SK-N-SH treated with all-trans-retinoic acid at 6 μM for 48 hours (cell line): ENCODE data around the gene C10orf105.

ENCODE experiments used
- ATAC-seq: fragments of 200-7000 bp; cut with Tn5 transposase; 3 replicates; pipeline ENCODE4 v1.9.1; 2020; ENCODE audit warnings: mild to moderate bottlenecking, moderate library complexity
- ARNTL ChIP-seq: fragments of 450-650 bp; formaldehyde crosslinking; IDR thresholded peaks from 2 replicates; pipeline ENCODE4 v1.5.0; 2020; ENCODE audit warnings: low read depth, mild to moderate bottlenecking, moderate library complexity, borderline replicate concordance
- BACH2 ChIP-seq: fragments of 250-450 bp; sonication (Bioruptor Pico); IDR thresholded peaks from 2 replicates; pipeline ENCODE4 v1.9.0; 2021; ENCODE audit warnings: mild to moderate bottlenecking, borderline replicate concordance
- CSDC2 ChIP-seq: fragments of 250-450 bp; sonication (Bioruptor Pico); IDR thresholded peaks from 2 replicates; pipeline ENCODE4 v1.5.0; 2020; ENCODE audit warnings: mild to moderate bottlenecking, moderate library complexity
- ESRRG ChIP-seq: fragments of 250-450 bp; sonication (Bioruptor Pico); IDR thresholded peaks from 2 replicates; pipeline ENCODE4 v1.6.1; 2021; ENCODE audit warnings: mild to moderate bottlenecking
- GLIS3 ChIP-seq: fragments of 250-450 bp; sonication (Bioruptor Pico); IDR thresholded peaks from 2 replicates; pipeline ENCODE4 v1.5.0; 2020; ENCODE audit warnings: mild to moderate bottlenecking, moderate library complexity
- ISL1 ChIP-seq: fragments of 250-450 bp; sonication (Bioruptor Pico); IDR thresholded peaks from 2 replicates; pipeline ENCODE4 v2.1.2; 2022; ENCODE audit warnings: mild to moderate bottlenecking, moderate library complexity
- OSR1 ChIP-seq: fragments of 250-450 bp; sonication (Bioruptor Pico); IDR thresholded peaks from 2 replicates; pipeline ENCODE4 v1.8.0; 2022; ENCODE audit warnings: moderate library complexity, mild to moderate bottlenecking, inconsistent platforms
- PPARA ChIP-seq: fragments of 250-450 bp; sonication (Bioruptor Pico); IDR thresholded peaks from 2 replicates; pipeline ENCODE4 v1.5.0; 2020; ENCODE audit warnings: mild to moderate bottlenecking, borderline replicate concordance
- RARB ChIP-seq: fragments of 250-450 bp; sonication (Bioruptor Pico); IDR thresholded peaks from 2 replicates; pipeline ENCODE4 v1.8.0; 2021; ENCODE audit warnings: mild to moderate bottlenecking, moderate library complexity
- SNAI2 ChIP-seq: fragments of 250-450 bp; sonication (Bioruptor Pico); IDR thresholded peaks from 2 replicates; pipeline ENCODE4 v1.5.0; 2020; ENCODE audit warnings: mild to moderate bottlenecking, moderate library complexity
- TCF4 ChIP-seq: fragments of 250-450 bp; sonication (Bioruptor Pico); IDR thresholded peaks from 2 replicates; pipeline ENCODE4 v1.8.0; 2021; ENCODE audit warnings: mild to moderate bottlenecking, moderate library complexity, borderline replicate concordance
- TOX ChIP-seq: fragments of 250-450 bp; sonication (Bioruptor Pico); IDR thresholded peaks from 2 replicates; pipeline ENCODE4 v1.8.0; 2021; ENCODE audit warnings: mild to moderate bottlenecking, moderate library complexity, borderline replicate concordance
- ZC3H10 ChIP-seq: fragments of 250-450 bp; sonication (Bioruptor Pico); IDR thresholded peaks from 2 replicates; pipeline ENCODE4 v1.5.1; 2021; ENCODE audit warnings: mild to moderate bottlenecking, moderate library complexity
- ZFP3 ChIP-seq: fragments of 250-450 bp; sonication (Bioruptor Pico); IDR thresholded peaks from 2 replicates; pipeline ENCODE4 v1.5.0; 2020; ENCODE audit warnings: mild to moderate bottlenecking, moderate library complexity
- ZFP30 ChIP-seq: fragments of 450-650 bp; formaldehyde crosslinking; IDR thresholded peaks from 2 replicates; pipeline ENCODE4 v1.5.0; 2022; ENCODE audit warnings: mild to moderate bottlenecking, moderate library complexity
- ZNF565 ChIP-seq: fragments of 450-650 bp; formaldehyde crosslinking; conservative IDR thresholded peaks from 2 replicates; pipeline ENCODE4 v1.5.0; 2020; ENCODE audit warnings: low read depth, mild to moderate bottlenecking, moderate library complexity
- ZNF70 ChIP-seq: fragments of 450-650 bp; formaldehyde crosslinking; IDR thresholded peaks from 2 replicates; pipeline ENCODE4 v1.5.0; 2020; ENCODE audit warnings: mild to moderate bottlenecking, moderate library complexity
- ZNF8 ChIP-seq: fragments of 450-650 bp; formaldehyde crosslinking; IDR thresholded peaks from 2 replicates; pipeline ENCODE4 v1.5.0; 2020; ENCODE audit warnings: mild to moderate bottlenecking, moderate library complexity
- TF ChIP-seq, protein P1 (sequence below): fragments of 250-450 bp; sonication (Bioruptor Pico); IDR thresholded peaks from 2 replicates; pipeline ENCODE4 v1.8.0; 2020; ENCODE audit warnings: mild to moderate bottlenecking, moderate library complexity, borderline replicate concordance
- TF ChIP-seq, protein P2 (sequence below): fragments of 250-450 bp; sonication (Bioruptor Pico); IDR thresholded peaks from 2 replicates; pipeline ENCODE4 v1.5.1; 2020; ENCODE audit warnings: low read depth, mild to moderate bottlenecking, moderate library complexity
- TF ChIP-seq, protein P3 (sequence below): fragments of 250-450 bp; sonication (Bioruptor Pico); IDR thresholded peaks from 2 replicates; pipeline ENCODE4 v1.5.0; 2020; ENCODE audit warnings: mild to moderate bottlenecking, moderate library complexity
- TF ChIP-seq, protein P4 (sequence below): fragments of 250-450 bp; sonication (Bioruptor Pico); IDR thresholded peaks from 2 replicates; pipeline ENCODE4 v1.5.1; 2021; ENCODE audit warnings: mild to moderate bottlenecking, moderate library complexity

C10orf105 gene

DNA sequence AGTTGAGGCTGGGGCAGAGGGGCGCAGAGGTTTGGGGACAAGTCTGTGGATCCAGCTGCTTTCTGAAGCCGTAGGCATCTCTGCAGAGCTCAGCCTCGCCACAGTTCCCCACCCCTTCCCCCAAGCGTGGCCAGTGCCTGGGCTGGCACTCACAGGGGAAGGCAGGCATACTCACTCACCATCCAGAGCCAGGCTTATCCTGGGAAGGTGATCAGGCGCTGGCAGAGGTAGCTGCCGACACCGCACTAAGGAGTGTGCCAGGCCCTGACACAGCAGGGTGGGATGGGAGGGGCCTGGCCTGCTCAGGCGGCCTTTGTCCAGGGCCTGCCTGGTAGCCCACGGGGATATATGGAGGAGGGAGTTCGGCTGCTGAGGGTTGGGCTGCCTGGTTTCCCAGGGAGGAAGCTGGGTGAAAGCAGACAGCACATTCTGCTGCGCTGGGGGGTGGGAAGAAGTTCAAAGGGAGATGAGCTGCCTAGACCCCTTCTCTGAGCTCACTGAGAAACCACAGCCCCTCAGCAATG is 37.9 kb upstream of the C10orf105 start (continued):
- TF ChIP-seq, protein P1, sequence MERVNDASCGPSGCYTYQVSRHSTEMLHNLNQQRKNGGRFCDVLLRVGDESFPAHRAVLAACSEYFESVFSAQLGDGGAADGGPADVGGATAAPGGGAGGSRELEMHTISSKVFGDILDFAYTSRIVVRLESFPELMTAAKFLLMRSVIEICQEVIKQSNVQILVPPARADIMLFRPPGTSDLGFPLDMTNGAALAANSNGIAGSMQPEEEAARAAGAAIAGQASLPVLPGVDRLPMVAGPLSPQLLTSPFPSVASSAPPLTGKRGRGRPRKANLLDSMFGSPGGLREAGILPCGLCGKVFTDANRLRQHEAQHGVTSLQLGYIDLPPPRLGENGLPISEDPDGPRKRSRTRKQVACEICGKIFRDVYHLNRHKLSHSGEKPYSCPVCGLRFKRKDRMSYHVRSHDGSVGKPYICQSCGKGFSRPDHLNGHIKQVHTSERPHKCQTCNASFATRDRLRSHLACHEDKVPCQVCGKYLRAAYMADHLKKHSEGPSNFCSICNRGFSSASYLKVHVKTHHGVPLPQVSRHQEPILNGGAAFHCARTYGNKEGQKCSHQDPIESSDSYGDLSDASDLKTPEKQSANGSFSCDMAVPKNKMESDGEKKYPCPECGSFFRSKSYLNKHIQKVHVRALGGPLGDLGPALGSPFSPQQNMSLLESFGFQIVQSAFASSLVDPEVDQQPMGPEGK, result no peak
- TF ChIP-seq OSR1 (no peak), ZNF565 (no peak), ZFP3 (CRISPR knock-in tag) (no peak)

DNA sequence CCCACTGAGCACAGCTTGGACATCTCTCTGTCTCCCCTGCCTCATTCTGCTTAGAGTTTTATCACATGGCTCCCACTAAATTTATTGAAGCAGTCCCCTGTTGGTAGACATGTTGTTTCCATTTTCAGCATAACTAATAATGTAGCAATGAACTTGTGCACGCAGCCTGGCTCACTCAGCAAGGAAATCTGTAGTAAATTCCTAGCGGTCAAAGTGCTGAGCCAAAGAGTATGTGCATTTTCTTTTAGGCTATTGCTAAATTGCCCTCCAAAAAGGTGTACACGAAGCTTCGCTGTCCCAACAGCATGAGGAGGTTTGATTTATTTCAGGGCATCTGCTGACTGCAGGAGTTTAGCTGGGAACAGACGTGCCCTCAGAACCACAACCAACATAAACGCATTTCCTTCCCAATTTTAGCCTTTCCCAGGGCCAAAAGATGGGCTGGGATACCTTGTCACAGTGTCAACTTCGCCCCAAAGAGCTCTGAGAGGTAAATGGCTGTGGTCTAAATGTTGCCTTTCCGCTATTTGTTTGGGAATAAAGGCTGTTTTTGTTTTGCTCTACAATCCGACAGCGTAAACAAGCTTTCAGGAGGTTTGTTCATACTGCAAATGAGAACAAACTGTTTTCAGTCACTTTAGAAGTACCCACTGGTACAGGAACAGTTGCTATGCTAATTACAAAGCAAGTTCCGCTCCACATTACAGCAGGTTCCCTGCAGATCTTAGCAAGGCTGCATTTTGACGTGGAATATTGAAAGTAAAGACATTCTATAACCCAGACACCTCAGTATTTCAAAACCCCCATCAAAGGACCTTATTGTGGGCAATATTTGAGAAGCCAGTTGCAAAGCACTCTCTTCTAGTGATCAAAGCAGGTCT is 37.0 kb upstream of the C10orf105 start:
- no peak for ATAC-seq

DNA sequence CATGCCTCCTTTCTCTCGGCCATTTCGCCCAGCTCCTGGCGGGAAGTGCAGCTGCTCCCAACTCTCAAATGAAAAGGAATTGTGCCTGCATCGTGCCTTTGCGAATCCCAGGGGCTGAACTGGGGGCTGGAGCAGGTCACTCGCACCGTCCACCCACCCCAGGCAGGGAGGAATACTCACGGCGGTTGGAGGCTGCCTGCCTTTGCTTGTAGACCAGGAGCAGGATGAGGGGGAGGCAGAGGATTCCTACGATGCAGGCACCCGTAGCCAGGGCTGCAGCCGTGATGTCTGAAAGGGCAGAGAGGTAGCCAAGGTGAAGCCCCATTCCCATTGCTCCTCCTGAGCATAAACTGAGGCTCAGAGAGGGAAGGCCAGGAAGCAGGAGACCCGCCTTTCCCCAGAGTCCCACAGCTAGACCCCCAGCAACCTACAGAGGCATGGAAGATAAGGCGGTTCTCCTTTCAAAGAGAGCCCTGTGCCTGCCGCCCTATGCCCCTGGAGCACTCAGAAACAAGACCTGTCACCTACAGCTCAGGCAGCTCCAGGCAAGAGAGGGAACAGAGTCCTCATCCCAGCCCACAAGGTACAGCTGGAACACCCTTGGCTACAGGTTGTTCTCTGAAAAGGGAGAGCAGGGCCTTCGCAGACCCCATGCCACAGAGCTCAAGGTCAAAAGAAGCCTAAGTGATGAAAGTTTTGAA is 35.8 kb upstream of the C10orf105 start:
- ATAC-seq, result no peak
- TF ChIP-seq GLIS3 (CRISPR knock-in tag) (no peak), OSR1 (no peak), PPARA (CRISPR knock-in tag) (no peak), ZNF70 (CRISPR knock-in tag) (no peak), ESRRG (no peak), CSDC2 (CRISPR knock-in tag) (no peak), BACH2 (no peak), ARNTL (no peak), SNAI2 (no peak)
- TF ChIP-seq, protein P2, sequence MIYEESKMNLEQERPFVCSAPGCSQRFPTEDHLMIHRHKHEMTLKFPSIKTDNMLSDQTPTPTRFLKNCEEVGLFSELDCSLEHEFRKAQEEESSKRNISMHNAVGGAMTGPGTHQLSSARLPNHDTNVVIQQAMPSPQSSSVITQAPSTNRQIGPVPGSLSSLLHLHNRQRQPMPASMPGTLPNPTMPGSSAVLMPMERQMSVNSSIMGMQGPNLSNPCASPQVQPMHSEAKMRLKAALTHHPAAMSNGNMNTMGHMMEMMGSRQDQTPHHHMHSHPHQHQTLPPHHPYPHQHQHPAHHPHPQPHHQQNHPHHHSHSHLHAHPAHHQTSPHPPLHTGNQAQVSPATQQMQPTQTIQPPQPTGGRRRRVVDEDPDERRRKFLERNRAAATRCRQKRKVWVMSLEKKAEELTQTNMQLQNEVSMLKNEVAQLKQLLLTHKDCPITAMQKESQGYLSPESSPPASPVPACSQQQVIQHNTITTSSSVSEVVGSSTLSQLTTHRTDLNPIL (CRISPR knock-in tag), result no peak

More for the DNA sequence above, 37.0 kb upstream of the C10orf105 start:
- TF ChIP-seq GLIS3 (CRISPR knock-in tag) (no peak), ZNF565 (no peak), ZC3H10 (no peak)
- TF ChIP-seq, protein P3, sequence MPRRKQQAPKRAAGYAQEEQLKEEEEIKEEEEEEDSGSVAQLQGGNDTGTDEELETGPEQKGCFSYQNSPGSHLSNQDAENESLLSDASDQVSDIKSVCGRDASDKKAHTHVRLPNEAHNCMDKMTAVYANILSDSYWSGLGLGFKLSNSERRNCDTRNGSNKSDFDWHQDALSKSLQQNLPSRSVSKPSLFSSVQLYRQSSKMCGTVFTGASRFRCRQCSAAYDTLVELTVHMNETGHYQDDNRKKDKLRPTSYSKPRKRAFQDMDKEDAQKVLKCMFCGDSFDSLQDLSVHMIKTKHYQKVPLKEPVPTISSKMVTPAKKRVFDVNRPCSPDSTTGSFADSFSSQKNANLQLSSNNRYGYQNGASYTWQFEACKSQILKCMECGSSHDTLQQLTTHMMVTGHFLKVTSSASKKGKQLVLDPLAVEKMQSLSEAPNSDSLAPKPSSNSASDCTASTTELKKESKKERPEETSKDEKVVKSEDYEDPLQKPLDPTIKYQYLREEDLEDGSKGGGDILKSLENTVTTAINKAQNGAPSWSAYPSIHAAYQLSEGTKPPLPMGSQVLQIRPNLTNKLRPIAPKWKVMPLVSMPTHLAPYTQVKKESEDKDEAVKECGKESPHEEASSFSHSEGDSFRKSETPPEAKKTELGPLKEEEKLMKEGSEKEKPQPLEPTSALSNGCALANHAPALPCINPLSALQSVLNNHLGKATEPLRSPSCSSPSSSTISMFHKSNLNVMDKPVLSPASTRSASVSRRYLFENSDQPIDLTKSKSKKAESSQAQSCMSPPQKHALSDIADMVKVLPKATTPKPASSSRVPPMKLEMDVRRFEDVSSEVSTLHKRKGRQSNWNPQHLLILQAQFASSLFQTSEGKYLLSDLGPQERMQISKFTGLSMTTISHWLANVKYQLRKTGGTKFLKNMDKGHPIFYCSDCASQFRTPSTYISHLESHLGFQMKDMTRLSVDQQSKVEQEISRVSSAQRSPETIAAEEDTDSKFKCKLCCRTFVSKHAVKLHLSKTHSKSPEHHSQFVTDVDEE (CRISPR knock-in tag), result no peak
- TF ChIP-seq, protein P4, sequence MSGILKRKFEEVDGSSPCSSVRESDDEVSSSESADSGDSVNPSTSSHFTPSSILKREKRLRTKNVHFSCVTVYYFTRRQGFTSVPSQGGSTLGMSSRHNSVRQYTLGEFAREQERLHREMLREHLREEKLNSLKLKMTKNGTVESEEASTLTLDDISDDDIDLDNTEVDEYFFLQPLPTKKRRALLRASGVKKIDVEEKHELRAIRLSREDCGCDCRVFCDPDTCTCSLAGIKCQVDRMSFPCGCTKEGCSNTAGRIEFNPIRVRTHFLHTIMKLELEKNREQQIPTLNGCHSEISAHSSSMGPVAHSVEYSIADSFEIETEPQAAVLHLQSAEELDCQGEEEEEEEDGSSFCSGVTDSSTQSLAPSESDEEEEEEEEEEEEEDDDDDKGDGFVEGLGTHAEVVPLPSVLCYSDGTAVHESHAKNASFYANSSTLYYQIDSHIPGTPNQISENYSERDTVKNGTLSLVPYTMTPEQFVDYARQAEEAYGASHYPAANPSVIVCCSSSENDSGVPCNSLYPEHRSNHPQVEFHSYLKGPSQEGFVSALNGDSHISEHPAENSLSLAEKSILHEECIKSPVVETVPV (CRISPR knock-in tag), result no peak

GRCh38 chr10:71754562-71754961 is 35.0 kb upstream of the C10orf105 start:
- no peak for ATAC-seq
- TF ChIP-seq, protein P1, result no peak
- TF ChIP-seq, protein P2 (CRISPR knock-in tag), result no peak
- TF ChIP-seq SNAI2 (no peak), RARB (CRISPR knock-in tag) (no peak), ZFP30 (CRISPR knock-in tag) (no peak), PPARA (CRISPR knock-in tag) (no peak), TOX (CRISPR knock-in tag) (no peak), ZFP3 (CRISPR knock-in tag) (no peak), ARNTL (no peak), GLIS3 (CRISPR knock-in tag) (no peak), ZNF8 (CRISPR knock-in tag) (no peak), ISL1 (CRISPR knock-in tag) (no peak), TCF4 (CRISPR knock-in tag) (no peak), CSDC2 (CRISPR knock-in tag) (no peak), ZNF70 (CRISPR knock-in tag) (no peak), ESRRG (no peak), OSR1 (no peak)
- TF ChIP-seq, protein P4 (CRISPR knock-in tag), result no peak
